K562 (cell line): ENCODE measurements around the gene SMIM35. TPM values are rescaled to one million over a fixed set of nuclear protein-coding genes. Genes with fewer than 3 reads are reported as not detected.
A peak's percentile ranks its signal among the peaks of the same experiment; 100 is the strongest.

Source experiments
- ATAC-seq: fragments of 200-7000 bp; cut with Tn5 transposase; 3 replicates; pipeline ENCODE4 v1.9.1; 2020; ENCODE audit warnings: moderate library complexity
- BruUV-seq: library from RNA; stranded (reverse); fragments of 400-500 nt; replicated peaks from 2 replicates; lab custom pipeline; 2021; lab: Mats Ljungman, UMichigan
- CTCF ChIA-PET: fragments of 300-600 bp; formaldehyde crosslinking; extraction: SDS; loops from one replicate; lab custom pipeline; 2021; ENCODE audit warnings: low intra/inter-chr PET ratio; lab: Yijun Ruan, JAX
- POLR2A ChIA-PET: fragments of 300-600, 350-650 bp; sonication (Branson Sonifier 250); formaldehyde crosslinking; extraction: SDS; loops from one replicate; lab custom pipeline; 2021; ENCODE audit warnings: antibody characterized with exemption, inconsistent platforms; lab: Yijun Ruan, JAX
- DNase-seq, 4 experiments: peaks; one replicate each; pipeline versions ENCODE4 v3.0.0 to v3.0.0-alpha.2; 2011 to 2018; ENCODE audit warnings: low spot score in 3 of 4, mixed read lengths in 3 of 4; ENCODE audit errors: extremely low read depth in 1 of 4
- FAIRE-seq: peaks from 2 replicates; lab custom pipeline; 2011; peaks lifted over from hg19 to GRCh38; lab: Jason Lieb, UNC
- H2AFZ ChIP-seq: 2 replicates; pipeline ENCODE4 v1.6.0; 2011; ENCODE audit warnings: low read depth, low read length, control low read depth, inconsistent platforms
- H3K27ac ChIP-seq: fragments of 200-600 bp; 3 replicates; pipeline ENCODE4 v1.8.0; 2011; ENCODE audit warnings: low read depth, mild to moderate bottlenecking, control low read depth, inconsistent platforms, low read length, moderate library complexity, mixed read lengths; ENCODE audit errors: extremely low read depth
- H3K27me3 ChIP-seq, 2 experiments: fragments of 300-600 bp in 1 of 2; 2 replicates in 1 of 2; 3 replicates in 1 of 2; pipeline versions ENCODE4 v1.6.0 to v1.8.0; 2011; ENCODE audit warnings: inconsistent platforms in 2 of 2, low read length in 2 of 2, mild to moderate bottlenecking in 1 of 2, mixed read lengths in 1 of 2, moderate library complexity in 1 of 2; ENCODE audit not compliant: control insufficient read depth in 2 of 2, insufficient read depth in 2 of 2
- H3K36me3 ChIP-seq: fragments of 300-600 bp; 3 replicates; pipeline ENCODE4 v1.8.0; 2011; ENCODE audit warnings: mild to moderate bottlenecking, low read length, inconsistent platforms; ENCODE audit not compliant: control insufficient read depth, insufficient read depth
- H3K4me1 ChIP-seq, 2 experiments: fragments of 200-600 bp in 1 of 2; replicated peaks in 1 of 2; 2 replicates in 1 of 2; 3 replicates in 1 of 2; pipeline versions ENCODE4 v1.5.1 to v1.8.0; 2011; ENCODE audit warnings: inconsistent platforms in 2 of 2, low read length in 2 of 2, mild to moderate bottlenecking in 1 of 2, mixed read lengths in 1 of 2, moderate library complexity in 1 of 2; ENCODE audit not compliant: control insufficient read depth in 2 of 2, insufficient read depth in 2 of 2
- H3K4me2 ChIP-seq: 2 replicates; pipeline ENCODE4 v1.6.1; 2011; ENCODE audit warnings: low read length, control low read depth, inconsistent platforms, mixed read lengths; ENCODE audit not compliant: insufficient read depth
- H3K4me3 ChIP-seq: fragments of 200-600 bp; sonication (generic), shearing (Covaris generic); 2 replicates; pipeline ENCODE4 v1.5.1; 2016; ENCODE audit warnings: control low read depth, inconsistent platforms
- H3K79me2 ChIP-seq: fragments of 200-600 bp; 3 replicates; pipeline ENCODE4 v1.8.0; 2011; ENCODE audit warnings: low read length, inconsistent platforms; ENCODE audit not compliant: control insufficient read depth, insufficient read depth
- H3K9ac ChIP-seq, 2 experiments: 2 replicates each; pipeline versions ENCODE4 v1.6.0 to v1.6.1; 2011; ENCODE audit warnings: low read depth in 2 of 2, low read length in 2 of 2, control low read depth in 1 of 2, inconsistent platforms in 1 of 2, mild to moderate bottlenecking in 1 of 2, mixed read lengths in 1 of 2; ENCODE audit not compliant: insufficient read depth in 1 of 2
- H3K9me1 ChIP-seq: one replicate; pipeline ENCODE4 v1.6.0; 2011; ENCODE audit warnings: inconsistent platforms, mild to moderate bottlenecking, low read length, moderate library complexity; ENCODE audit not compliant: control insufficient read depth, insufficient read depth
- H3K9me3 ChIP-seq: replicated peaks from 2 replicates; pipeline ENCODE4 v1.5.1; 2011; ENCODE audit warnings: low read depth, low read length, inconsistent platforms; ENCODE audit not compliant: control insufficient read depth, insufficient read depth
- H4K20me1 ChIP-seq: replicated peaks from 2 replicates; pipeline ENCODE4 v1.6.1; 2011; ENCODE audit warnings: low read length, inconsistent platforms, mixed read lengths; ENCODE audit not compliant: control insufficient read depth, insufficient read depth
- CBX2 ChIP-seq: fragments of 200-600 bp; sonication (generic); IDR thresholded peaks from one replicate; pipeline ENCODE4 v1.6.1; 2012; ENCODE audit warnings: mild to moderate bottlenecking, low read length, inconsistent platforms; ENCODE audit not compliant: insufficient read depth, poor library complexity, severe bottlenecking
- CSDE1 ChIP-seq, 2 experiments: fragments of 450-650 bp; IDR thresholded peaks; 2 replicates each; pipeline ENCODE4 v1.6.1; 2016; ENCODE audit warnings: mild to moderate bottlenecking in 1 of 2
- PKNOX1 ChIP-seq: fragments of 450-650 bp; IDR thresholded peaks from 2 replicates; pipeline ENCODE4 v1.6.1; 2016
- RERE ChIP-seq: sonication (generic); formaldehyde crosslinking; IDR thresholded peaks from 2 replicates; pipeline ENCODE4 v1.8.0; 2023; ENCODE audit warnings: missing genetic modification reagents, mild to moderate bottlenecking, borderline replicate concordance
- RREB1 ChIP-seq: fragments of 250-450 bp; sonication (Bioruptor Pico); IDR thresholded peaks from 2 replicates; pipeline ENCODE4 v1.4.0; 2020
- SIN3A ChIP-seq, 2 experiments: fragments of 150-350 bp in 1 of 2; IDR thresholded peaks; 2 replicates each; pipeline ENCODE4 v1.6.1; 2011 to 2016; ENCODE audit warnings: borderline replicate concordance in 2 of 2, low read depth in 2 of 2, low read length in 2 of 2, mild to moderate bottlenecking in 2 of 2, moderate library complexity in 2 of 2; ENCODE audit not compliant: control insufficient read depth in 1 of 2
- ZNF57 ChIP-seq: fragments of 450-650 bp; formaldehyde crosslinking; IDR thresholded peaks from 2 replicates; pipeline ENCODE4 v1.4.0; 2020; ENCODE audit warnings: mild to moderate bottlenecking, moderate library complexity
- ZNF778 ChIP-seq: fragments of 450-650 bp; formaldehyde crosslinking; IDR thresholded peaks from 2 replicates; pipeline ENCODE4 v1.4.0; 2020; ENCODE audit warnings: mild to moderate bottlenecking, moderate library complexity
- WGBS: fragments of 100-300 bp; shearing (Covaris generic); methylation state at CpG from one replicate; pipeline ENCODE4 v1.1.6; 2016; ENCODE audit warnings: low coverage, mixed read lengths; ENCODE audit not compliant: insufficient coverage; ENCODE audit errors: missing lambda C conversion rate; 5-methylcytosine and 5-hydroxymethylcytosine counted together
- in situ Hi-C: fragments of 300-500 bp; cut with MboI; formaldehyde crosslinking; loops from 4 replicates; pipeline ENCODE4 v1.15.0; 2018; ENCODE audit warnings: inconsistent platforms, mixed read lengths
- intact Hi-C: fragments of 100-400 bp; cut with micrococcal nuclease; formaldehyde crosslinking; loops from 2 replicates; pipeline ENCODE4 v1.14.2; 2022
- polyA plus RNA-seq, 8 experiments: library from polyadenylated mRNA; depleted of rRNA in 4 of 8; stranded (reverse) in 5 of 8; unstranded in 3 of 8; fragments of >200 nt; fragmentation: Nextera tagmentation in 2 of 8; fragmentation: Illumina TruSeq in 1 of 8; extraction: Ambion mirVana in 2 of 8; extraction: Trizol in 1 of 8; gene quantifications; 2 replicates each; pipeline versions ENCODE4 v1.2.1 to v1.2.3, GENCODE V29; 2011 to 2014; ENCODE audit warnings: inconsistent platforms in 1 of 8, missing spikeins in 1 of 8
- total RNA-seq, 7 experiments: library from RNA; depleted of rRNA in 6 of 7; stranded (reverse); fragments of >200 nt in 6 of 7; fragmentation: Illumina TruSeq in 2 of 7; extraction: Trizol in 2 of 7; gene quantifications; 2 replicates each; pipeline versions ENCODE4 v1.2.1 to v1.2.3, GENCODE V29; 2011 to 2021; ENCODE audit warnings: low replicate concordance in 1 of 7

SMIM35 gene
- total and polyA plus RNA-seq, 9 of the 15 experiments (the other 6 are each of a cell fraction or from before 2014, with no cell fraction given), result 0.03 TPM; not detected in 7

DNA sequence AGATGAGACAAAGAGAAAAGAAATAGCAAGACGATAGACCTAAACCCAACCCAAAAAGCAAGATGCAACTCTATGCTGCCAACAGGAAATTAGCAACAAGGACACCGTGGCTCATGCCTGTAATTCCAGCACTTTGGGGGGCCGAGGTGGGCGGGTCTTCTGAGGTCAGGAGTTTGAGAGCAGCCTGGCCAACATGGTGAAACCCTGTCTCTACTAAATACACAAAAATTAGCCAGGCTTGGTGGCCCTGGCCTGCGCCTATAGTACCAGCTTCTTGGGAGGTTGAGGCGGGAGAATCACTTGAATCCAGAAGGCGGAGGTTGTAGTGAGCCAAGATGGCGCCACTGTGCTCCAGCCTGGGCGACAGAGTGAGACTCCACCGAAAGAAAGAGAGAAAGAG, 124.9 kb downstream of the SMIM35 start (continued):
- TF ChIP-seq PKNOX1 (no peak), RERE (no peak)
- TF ChIP-seq, all 486 proteins: peak for 0

- Histone ChIP-seq H3K4me2 (no peak overlapping the region), H4K20me1 (no peaks in the 10 kb centered on the region), H3K9me3 (no peaks in the 10 kb centered on the region), H3K79me2 (no peaks in the 10 kb centered on the region), H3K4me1 (peaks cover 0 to 11% of the 10 kb centered on the region in 2 experiments; a peak in 3 of 5 replicates), H3K9me1 (no peaks in the 10 kb centered on the region), H3K27me3 (no peaks in the 10 kb centered on the region), H3K36me3 (no peaks in the 10 kb centered on the region), H2AFZ (peak overlapping the region; percentile 54; the same call in 1 of the 2 replicates), H3K27ac (no peak overlapping the region), H3K9ac (no peak overlapping the region), H3K4me3 (no peak overlapping the region)
- FAIRE-seq (no peak), DNase-seq (no peak), ATAC-seq (no peak)
- no TSS peak for BruUV-seq
- POLR2A ChIA-PET, result interaction anchor here (1.0 to 1.7 kb wide), 2 partner anchors 9 to 26 kb away, joined by 4 read pairs; partner anchors contain the start of gene IL10RA
- CTCF ChIA-PET, result no interaction called here
- in situ Hi-C loops (no loop called here), intact Hi-C loops (no loop called here)
- no peak for TF ChIP-seq ZNF778
- TF ChIP-seq SIN3A (IDR thresholded peaks at IDR 0.05; ENCODE audit: borderline replicate concordance in 2 of 2, control insufficient read depth in 1 of 2, low read depth in 2 of 2, low read length in 2 of 2), result no peak
- TF ChIP-seq CSDE1 (IDR thresholded peaks at IDR 0.05), result no peak
- no peak for TF ChIP-seq ZNF57
- no peak for TF ChIP-seq CBX2
- TF ChIP-seq RREB1 (CRISPR knock-in tag), result no peak
- WGBS, result 32% methylated on average over 1 of the region's 1 CpG
These were observed 126.4 kb downstream of the SMIM35 start for GRCh38 chr11:117960406-117960805.
